ENCODE measurements around the gene PHACTR1.

Gene PHACTR1

GRCh38 chr6:12963567-12963966, 247.0 kb downstream of the PHACTR1 start:
- Histone ChIP-seq H3K9me3 (replicated peaks in 1 of 11) (no peaks in the 10 kb centered on the region), H3K27ac (peak overlapping the region in 1 of 11 experiments; percentile 23; a peak in 1 of 22 replicates), H3K9ac (no peak overlapping the region), H4K20me1 (no peaks in the 10 kb centered on the region), H3K4me1 (peaks cover 15 to 42% (median 27%) of the 10 kb centered on the region in 10 experiments), H3K4me3 (peak overlapping the region in 2 of 10 experiments; percentile 7 to 44; a peak in 1 of 20 replicates), H3K36me3 (no peaks in the 10 kb centered on the region), H3K27me3 (peaks cover 2 to 10% (median 5%) of the 10 kb centered on the region in 11 experiments; a peak in 16 of 22 replicates), H3K4me2 (peak overlapping the region; percentile 47 to 93 (median 75))
- TF ChIP-seq Cebpa-rat (IDR thresholded peaks at IDR 0.05): no peak

- H3K4me3 ChIP-seq: no peak overlapping the region
- no peaks in the 10 kb centered on the region for H3K36me3 ChIP-seq
- no peak for TF ChIP-seq Cebpa-rat (IDR thresholded peaks at IDR 0.05)
- H3K9me3 ChIP-seq (replicated peaks in 1 of 11): no peaks in the 10 kb centered on the region
- no peak overlapping the region for H3K9ac ChIP-seq
- H3K4me2 ChIP-seq: peak overlapping the region in 9 of 11 experiments; percentile 8 to 57 (median 36); a peak in 14 of 22 replicates
- H3K4me1 ChIP-seq: peaks cover 11 to 36% (median 20%) of the 10 kb centered on the region in 10 experiments
- no peak overlapping the region for H3K27ac ChIP-seq
- H3K27me3 ChIP-seq: no peaks in the 10 kb centered on the region; a peak in 1 of 22 replicates
- H4K20me1 ChIP-seq: no peaks in the 10 kb centered on the region
Observed at GRCh38 chr6:12967686-12968085, 251.1 kb downstream of the PHACTR1 start.

GRCh38 chr6:12968290-12968689, 251.7 kb downstream of the PHACTR1 start:
- no peaks in the 10 kb centered on the region for H4K20me1 ChIP-seq
- H3K27ac ChIP-seq: no peak overlapping the region
- no peak overlapping the region for H3K9ac ChIP-seq
- no peaks in the 10 kb centered on the region; a peak in 1 of 22 replicates for H3K27me3 ChIP-seq
- peak in 4 of 11 experiments; percentile 9 to 23 (median 20); a peak in 1 of 22 replicates for TF ChIP-seq Cebpa-rat (IDR thresholded peaks at IDR 0.05)
- no peak overlapping the region for H3K4me3 ChIP-seq
- no peaks in the 10 kb centered on the region for H3K9me3 ChIP-seq (replicated peaks in 1 of 11)
- peaks cover 5 to 30% (median 14%) of the 10 kb centered on the region in 10 experiments; a peak in 19 of 20 replicates for H3K4me1 ChIP-seq
- H3K36me3 ChIP-seq: no peaks in the 10 kb centered on the region
- H3K4me2 ChIP-seq: peak overlapping the region in 9 of 11 experiments; percentile 8 to 57 (median 36); a peak in 14 of 22 replicates

- H3K36me3 ChIP-seq: no peaks in the 10 kb centered on the region
- no peak overlapping the region for H3K9ac ChIP-seq
- H3K9me3 ChIP-seq (replicated peaks in 1 of 11): no peaks in the 10 kb centered on the region
- peaks cover 0 to 23% (median 9%) of the 10 kb centered on the region in 10 experiments; a peak in 13 of 20 replicates for H3K4me1 ChIP-seq
- no peak overlapping the region for H3K27ac ChIP-seq
- TF ChIP-seq Cebpa-rat (IDR thresholded peaks at IDR 0.05): no peak
- peak overlapping the region in 3 of 11 experiments; percentile 43 to 57 (median 54); a peak in 9 of 22 replicates for H3K4me2 ChIP-seq
- no peaks in the 10 kb centered on the region for H4K20me1 ChIP-seq
- H3K4me3 ChIP-seq: no peak overlapping the region
- no peaks in the 10 kb centered on the region; a peak in 1 of 22 replicates for H3K27me3 ChIP-seq
Observed at GRCh38 chr6:12968839-12969558, 252.4 kb downstream of the PHACTR1 start.

GRCh38 chr6:12969966-12970365, 253.4 kb downstream of the PHACTR1 start:
- H3K9me3 ChIP-seq (replicated peaks in 1 of 11): no peaks in the 10 kb centered on the region
- no peaks in the 10 kb centered on the region; a peak in 1 of 22 replicates for H3K27me3 ChIP-seq
- TF ChIP-seq Cebpa-rat (IDR thresholded peaks at IDR 0.05): no peak
- H3K4me3 ChIP-seq: no peak overlapping the region
- H3K4me2 ChIP-seq: no peak overlapping the region
- H3K4me1 ChIP-seq: peaks cover 0 to 21% (median 9%) of the 10 kb centered on the region in 10 experiments; a peak in 13 of 20 replicates
- H4K20me1 ChIP-seq: no peaks in the 10 kb centered on the region
- H3K27ac ChIP-seq: no peak overlapping the region
- H3K9ac ChIP-seq: no peak overlapping the region
- no peaks in the 10 kb centered on the region for H3K36me3 ChIP-seq

- Histone ChIP-seq H3K9ac (no peak overlapping the region), H4K20me1 (no peaks in the 10 kb centered on the region), H3K27me3 (no peaks in the 10 kb centered on the region; a peak in 1 of 22 replicates), H3K27ac (no peak overlapping the region), H3K4me1 (peaks cover 0 to 25% (median 2%) of the 10 kb centered on the region in 10 experiments; a peak in 10 of 20 replicates), H3K4me3 (no peak overlapping the region), H3K36me3 (no peaks in the 10 kb centered on the region), H3K9me3 (replicated peaks in 1 of 11) (no peaks in the 10 kb centered on the region), H3K4me2 (no peak overlapping the region)
- TF ChIP-seq Cebpa-rat (IDR thresholded peaks at IDR 0.05): no peak
Observed at GRCh38 chr6:12973386-12973785, 256.8 kb downstream of the PHACTR1 start.

- Histone ChIP-seq H3K4me3 (no peak overlapping the region), H4K20me1 (no peaks in the 10 kb centered on the region), H3K9me3 (replicated peaks in 1 of 11) (no peaks in the 10 kb centered on the region), H3K9ac (no peak overlapping the region), H3K36me3 (no peaks in the 10 kb centered on the region), H3K4me2 (peak overlapping the region in 1 of 11 experiments; percentile 1; a peak in 1 of 22 replicates), H3K27ac (no peak overlapping the region), H3K27me3 (no peaks in the 10 kb centered on the region), H3K4me1 (peaks cover 0 to 23% (median 0%) of the 10 kb centered on the region in 10 experiments; a peak in 5 of 20 replicates)
- TF ChIP-seq Cebpa-rat (IDR thresholded peaks at IDR 0.05): no peak
Observed at GRCh38 chr6:12974551-12974950, 258.0 kb downstream of the PHACTR1 start.

GRCh38 chr6:12976366-12976765, 259.8 kb downstream of the PHACTR1 start:
- Histone ChIP-seq H3K9me3 (replicated peaks in 1 of 11) (peaks cover 0 to 6% (median 0%) of the 10 kb centered on the region in 11 experiments; a peak in 5 of 22 replicates), H3K9ac (no peak overlapping the region), H3K27ac (no peak overlapping the region), H3K4me2 (peak overlapping the region in 3 of 11 experiments; percentile 21 to 36 (median 33); a peak in 5 of 22 replicates), H3K36me3 (no peaks in the 10 kb centered on the region), H3K27me3 (no peaks in the 10 kb centered on the region), H3K4me3 (no peak overlapping the region), H3K4me1 (peaks cover 0 to 23% (median 0%) of the 10 kb centered on the region in 10 experiments; a peak in 5 of 20 replicates), H4K20me1 (no peaks in the 10 kb centered on the region)
- TF ChIP-seq Cebpa-rat (IDR thresholded peaks at IDR 0.05): no peak

- H3K27ac ChIP-seq: no peak overlapping the region
- TF ChIP-seq Cebpa-rat (IDR thresholded peaks at IDR 0.05): no peak
- no peaks in the 10 kb centered on the region for H3K36me3 ChIP-seq
- H4K20me1 ChIP-seq: no peaks in the 10 kb centered on the region
- peaks cover 0 to 23% (median 0%) of the 10 kb centered on the region in 10 experiments; a peak in 5 of 20 replicates for H3K4me1 ChIP-seq
- no peak overlapping the region for H3K4me3 ChIP-seq
- no peak overlapping the region for H3K9ac ChIP-seq
- H3K4me2 ChIP-seq: no peak overlapping the region
- H3K27me3 ChIP-seq: no peaks in the 10 kb centered on the region
- H3K9me3 ChIP-seq (replicated peaks in 1 of 11): peaks cover 0 to 14% (median 4%) of the 10 kb centered on the region in 11 experiments; a peak in 11 of 22 replicates
Observed at GRCh38 chr6:12977206-12977605, 260.6 kb downstream of the PHACTR1 start.
